DND-41 (cell line): ENCODE data around the gene RNASE7.

ENCODE experiments used
- CTCF ChIP-seq: IDR thresholded peaks from 2 replicates; pipeline ENCODE4 v1.5.1; 2012; ENCODE audit warnings: borderline replicate concordance, low read length, moderate library complexity, mild to moderate bottlenecking; ENCODE audit not compliant: poor library complexity, severe bottlenecking; ENCODE audit errors: extremely low read depth
- EZH2 ChIP-seq: IDR thresholded peaks from 3 replicates; pipeline ENCODE4 v1.6.1; 2012; ENCODE audit warnings: borderline replicate concordance, low read depth, mild to moderate bottlenecking, moderate library complexity, low read length, inconsistent platforms; ENCODE audit not compliant: severe bottlenecking

GRCh38 chr14:21075719-21076437 lies 33.7 kb downstream of the RNASE7 start:
- TF ChIP-seq CTCF: no peak
- no peak for TF ChIP-seq EZH2
